ENCODE data around the gene EXOC6.
A peak's percentile ranks its signal among the peaks of the same experiment; 100 is the strongest.

EXOC6 gene

GRCh38 chr10:93032105-93032808 is 183.9 kb downstream of the EXOC6 start:
- Histone ChIP-seq H3K9me3 (replicated peaks; ENCODE audit: low read length) (no peaks in the 10 kb centered on the region), H3K27me3 (ENCODE audit: control insufficient read depth, insufficient read depth, low read length) (no peaks in the 10 kb centered on the region), H3K4me3 (ENCODE audit: low read length) (no peak overlapping the region), H3K4me2 (ENCODE audit: low read length) (no peak overlapping the region), H3K4me1 (ENCODE audit: control insufficient read depth, insufficient read depth, low read length) (peaks cover 27% of the 10 kb centered on the region), H3K9ac (ENCODE audit: low read depth, low read length) (no peak overlapping the region), H3K36me3 (ENCODE audit: insufficient read depth, low read length) (no peaks in the 10 kb centered on the region)

GRCh38 chr10:93032809-93033137 is 184.5 kb downstream of the EXOC6 start:
- no peaks in the 10 kb centered on the region for H3K9me3 ChIP-seq (replicated peaks; ENCODE audit: low read length)
- H3K4me1 ChIP-seq (ENCODE audit: control insufficient read depth, insufficient read depth, low read length): peaks cover 27% of the 10 kb centered on the region
- no peak overlapping the region for H3K4me2 ChIP-seq (ENCODE audit: low read length)
- no peak overlapping the region for H3K4me3 ChIP-seq (ENCODE audit: low read length)
- H3K36me3 ChIP-seq (ENCODE audit: insufficient read depth, low read length): no peaks in the 10 kb centered on the region
- no peak overlapping the region for H3K9ac ChIP-seq (ENCODE audit: low read depth, low read length)
- H3K27me3 ChIP-seq (ENCODE audit: control insufficient read depth, insufficient read depth, low read length): no peaks in the 10 kb centered on the region

DNA sequence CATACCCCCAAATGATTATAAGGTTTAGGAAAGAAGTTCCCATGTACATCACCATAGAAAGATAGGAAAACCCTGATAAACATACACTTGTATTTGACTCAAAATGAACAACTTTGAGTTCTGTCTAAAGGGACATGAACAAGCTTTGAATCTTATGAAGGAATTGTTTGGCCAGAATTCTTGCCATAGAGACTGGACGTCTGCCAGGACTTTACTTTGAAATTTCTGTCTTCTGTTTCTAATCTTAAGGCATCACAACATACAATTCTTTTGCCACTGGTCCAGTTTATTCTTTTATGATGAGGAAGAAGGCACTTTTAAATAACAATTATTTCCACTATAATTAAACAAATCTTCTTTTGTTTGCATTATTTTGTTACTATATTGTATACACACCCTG is 186.1 kb downstream of the EXOC6 start:
- peaks cover 18% of the 10 kb centered on the region for H3K4me1 ChIP-seq (ENCODE audit: control insufficient read depth, insufficient read depth, low read length)
- H3K27me3 ChIP-seq (ENCODE audit: control insufficient read depth, insufficient read depth, low read length): no peaks in the 10 kb centered on the region
- no peaks in the 10 kb centered on the region for H3K9me3 ChIP-seq (replicated peaks; ENCODE audit: low read length)
- H3K4me3 ChIP-seq (ENCODE audit: low read length): no peak overlapping the region
- H3K36me3 ChIP-seq (ENCODE audit: insufficient read depth, low read length): no peaks in the 10 kb centered on the region
- H3K9ac ChIP-seq (ENCODE audit: low read depth, low read length): no peak overlapping the region
- H3K4me2 ChIP-seq (ENCODE audit: low read length): no peak overlapping the region

- Histone ChIP-seq H3K27me3 (ENCODE audit: control insufficient read depth, insufficient read depth, low read length) (no peaks in the 10 kb centered on the region), H3K4me1 (ENCODE audit: control insufficient read depth, insufficient read depth, low read length) (no peaks in the 10 kb centered on the region), H3K4me3 (ENCODE audit: low read length) (no peak overlapping the region)
Measured at GRCh38 chr10:93039110-93039509, 190.8 kb downstream of the EXOC6 start.

GRCh38 chr10:93039721-93040120 is 191.4 kb downstream of the EXOC6 start:
- H3K36me3 ChIP-seq (ENCODE audit: insufficient read depth, low read length): no peaks in the 10 kb centered on the region
- H3K9me3 ChIP-seq (replicated peaks; ENCODE audit: low read length): no peaks in the 10 kb centered on the region
- no peak overlapping the region for H3K4me2 ChIP-seq (ENCODE audit: low read length)
- H3K4me3 ChIP-seq (ENCODE audit: low read length): no peak overlapping the region
- H3K9ac ChIP-seq (ENCODE audit: low read depth, low read length): no peak overlapping the region
- H3K27me3 ChIP-seq (ENCODE audit: control insufficient read depth, insufficient read depth, low read length): no peaks in the 10 kb centered on the region
- H3K4me1 ChIP-seq (ENCODE audit: control insufficient read depth, insufficient read depth, low read length): no peaks in the 10 kb centered on the region

More at GRCh38 chr10:93039110-93039509, 190.8 kb downstream of the EXOC6 start:
- Histone ChIP-seq H3K9ac (ENCODE audit: low read depth, low read length) (no peak overlapping the region), H3K9me3 (replicated peaks; ENCODE audit: low read length) (no peaks in the 10 kb centered on the region), H3K36me3 (ENCODE audit: insufficient read depth, low read length) (no peaks in the 10 kb centered on the region), H3K4me2 (ENCODE audit: low read length) (no peak overlapping the region)

- H3K4me1 ChIP-seq (ENCODE audit: control insufficient read depth, insufficient read depth, low read length): no peaks in the 10 kb centered on the region
- no peaks in the 10 kb centered on the region for H3K9me3 ChIP-seq (replicated peaks; ENCODE audit: low read length)
- no peaks in the 10 kb centered on the region for H3K36me3 ChIP-seq (ENCODE audit: insufficient read depth, low read length)
- no peaks in the 10 kb centered on the region for H3K27me3 ChIP-seq (ENCODE audit: control insufficient read depth, insufficient read depth, low read length)
- H3K4me3 ChIP-seq (ENCODE audit: low read length): no peak overlapping the region
- H3K9ac ChIP-seq (ENCODE audit: low read depth, low read length): no peak overlapping the region
- no peak overlapping the region for H3K4me2 ChIP-seq (ENCODE audit: low read length)
Measured at GRCh38 chr10:93054486-93054885, 206.2 kb downstream of the EXOC6 start.

GRCh38 chr10:93058139-93058538 is 209.8 kb downstream of the EXOC6 start:
- no peaks in the 10 kb centered on the region for H3K9me3 ChIP-seq (replicated peaks; ENCODE audit: low read length)
- H3K27me3 ChIP-seq (ENCODE audit: control insufficient read depth, insufficient read depth, low read length): peaks cover 24% of the 10 kb centered on the region
- H3K4me3 ChIP-seq (ENCODE audit: low read length): no peak overlapping the region
- H3K36me3 ChIP-seq (ENCODE audit: insufficient read depth, low read length): no peaks in the 10 kb centered on the region
- H3K4me2 ChIP-seq (ENCODE audit: low read length): no peak overlapping the region
- no peak overlapping the region for H3K9ac ChIP-seq (ENCODE audit: low read depth, low read length)
- peaks cover 14% of the 10 kb centered on the region for H3K4me1 ChIP-seq (ENCODE audit: control insufficient read depth, insufficient read depth, low read length)

- no peak within 1 kb of the TSS for H3K9ac ChIP-seq (ENCODE audit: low read depth, low read length)
- no peak within 1 kb of the TSS for H3K4me2 ChIP-seq (ENCODE audit: low read length)
- H3K36me3 ChIP-seq (ENCODE audit: insufficient read depth, low read length): no peaks in the 10 kb centered on the region
- H3K4me3 ChIP-seq (ENCODE audit: low read length): no peak within 1 kb of the TSS
- no peaks in the 10 kb centered on the region for H3K9me3 ChIP-seq (replicated peaks; ENCODE audit: low read length)
- H3K4me1 ChIP-seq (ENCODE audit: control insufficient read depth, insufficient read depth, low read length): peaks cover 14% of the 10 kb centered on the region
- H3K27me3 ChIP-seq (ENCODE audit: control insufficient read depth, insufficient read depth, low read length): peaks cover 45% of the 10 kb centered on the region
Measured at GRCh38 chr10:93059975-93060886, 211.9 kb downstream of the EXOC6 start, which contains the start of gene CYP26C1. TSS of gene CYP26C1 (plus strand) at chr10:93060798. CDS start at chr10:93061264, 466 bp downstream.

- Histone ChIP-seq H3K4me3 (ENCODE audit: low read length) (no peak overlapping the region), H3K36me3 (ENCODE audit: insufficient read depth, low read length) (no peaks in the 10 kb centered on the region), H3K4me1 (ENCODE audit: control insufficient read depth, insufficient read depth, low read length) (peaks cover 19% of the 10 kb centered on the region), H3K27me3 (ENCODE audit: control insufficient read depth, insufficient read depth, low read length) (peaks cover 53% of the 10 kb centered on the region), H3K4me2 (ENCODE audit: low read length) (no peak overlapping the region), H3K9ac (ENCODE audit: low read depth, low read length) (no peak overlapping the region), H3K9me3 (replicated peaks; ENCODE audit: low read length) (no peaks in the 10 kb centered on the region)
Measured at GRCh38 chr10:93060887-93061593, 212.7 kb downstream of the EXOC6 start.

DNA sequence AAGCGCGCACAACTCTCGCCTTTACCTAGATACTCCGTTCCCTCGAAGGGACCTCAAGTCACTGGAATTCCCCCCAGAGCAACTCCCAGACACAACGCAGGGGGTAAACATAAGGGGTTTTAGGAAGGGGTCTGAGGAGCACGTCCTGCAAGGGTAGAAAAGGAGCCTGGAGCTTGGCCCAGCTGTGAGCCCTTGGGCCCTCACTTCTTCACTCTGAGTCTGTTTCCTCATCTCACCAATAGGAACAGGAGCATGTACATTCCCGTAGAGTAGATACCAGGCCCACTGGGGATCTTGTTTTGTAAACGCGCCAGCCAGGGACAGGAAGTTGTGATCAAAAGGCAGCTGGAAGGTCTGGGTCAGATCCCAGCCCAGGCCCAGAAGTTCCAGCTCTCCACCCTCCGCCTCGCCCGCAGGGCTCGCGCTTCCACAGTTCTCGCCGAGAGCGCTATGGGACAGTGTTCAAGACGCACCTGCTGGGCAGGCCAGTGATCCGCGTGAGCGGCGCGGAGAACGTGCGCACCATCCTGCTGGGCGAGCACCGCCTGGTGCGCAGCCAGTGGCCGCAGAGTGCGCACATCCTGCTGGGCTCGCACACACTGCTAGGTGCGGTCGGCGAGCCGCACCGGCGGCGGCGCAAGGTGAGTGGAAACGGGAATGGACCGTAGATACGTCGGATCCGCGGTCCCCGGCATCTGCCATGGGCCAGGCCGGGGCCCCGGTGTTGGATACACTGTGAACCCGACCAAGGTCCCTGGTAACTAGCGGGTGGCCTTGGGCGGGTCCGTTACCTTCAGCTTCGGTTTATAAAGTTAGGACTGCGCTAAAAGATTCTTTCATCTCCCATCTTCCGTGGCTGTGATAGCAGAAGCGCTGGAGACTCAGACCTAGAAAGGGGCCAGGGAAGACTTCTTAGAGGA is 213.5 kb downstream of the EXOC6 start:
- Histone ChIP-seq H3K4me2 (ENCODE audit: low read length) (peak overlapping the region; percentile 75), H3K9me3 (replicated peaks; ENCODE audit: low read length) (no peaks in the 10 kb centered on the region), H3K4me1 (ENCODE audit: control insufficient read depth, insufficient read depth, low read length) (peaks cover 21% of the 10 kb centered on the region), H3K4me3 (ENCODE audit: low read length) (peak overlapping the region; percentile 63), H3K27me3 (ENCODE audit: control insufficient read depth, insufficient read depth, low read length) (peaks cover 61% of the 10 kb centered on the region), H3K9ac (ENCODE audit: low read depth, low read length) (no peak overlapping the region), H3K36me3 (ENCODE audit: insufficient read depth, low read length) (no peaks in the 10 kb centered on the region)
